Endodermal cell (in vitro differentiated cells): ENCODE results near the gene YWHAQ. TPM values are rescaled to one million over a fixed set of nuclear protein-coding genes. Genes with fewer than 3 reads are reported as not detected.

Experiments used
- DNase-seq: peaks from one replicate; pipeline ENCODE4 v3.0.0-alpha.2; 2017
- H3K27ac ChIP-seq: 2 replicates; pipeline ENCODE4 v1.5.1; 2013; ENCODE audit warnings: mild to moderate bottlenecking, low read depth, low read length, moderate library complexity
- H3K27me3 ChIP-seq: 2 replicates; pipeline ENCODE4 v1.6.1; 2013; ENCODE audit warnings: mild to moderate bottlenecking, low read length, moderate library complexity; ENCODE audit not compliant: insufficient read depth, control insufficient read depth, poor library complexity, severe bottlenecking
- H3K36me3 ChIP-seq: 2 replicates; pipeline ENCODE4 v1.7.0; 2013; ENCODE audit warnings: mild to moderate bottlenecking, low read length, moderate library complexity; ENCODE audit not compliant: control insufficient read depth, insufficient read depth
- H3K4me1 ChIP-seq: one replicate; pipeline ENCODE4 v1.7.0; 2013; ENCODE audit warnings: low read length; ENCODE audit not compliant: control insufficient read depth, insufficient read depth
- H3K4me3 ChIP-seq: 2 replicates; pipeline ENCODE4 v1.5.1; 2013; ENCODE audit warnings: mild to moderate bottlenecking, low read length, moderate library complexity
- H3K9ac ChIP-seq: 2 replicates; pipeline ENCODE4 v1.6.1; 2013; ENCODE audit warnings: mild to moderate bottlenecking, low read length, moderate library complexity; ENCODE audit not compliant: poor library complexity, severe bottlenecking; ENCODE audit errors: extremely low read depth
- H3K9me3 ChIP-seq: 2 replicates; pipeline ENCODE4 v1.6.1; 2013; ENCODE audit warnings: mild to moderate bottlenecking, low read length, moderate library complexity; ENCODE audit not compliant: control insufficient read depth
- H3K27ac Mint-ChIP-seq: 2 replicates; pipeline ENCODE4 v1.8.0; 2020; ENCODE audit warnings: mixed read lengths
- H3K27me3 Mint-ChIP-seq: 2 replicates; pipeline ENCODE4 v1.8.0; 2021; ENCODE audit warnings: mild to moderate bottlenecking, mixed read lengths; ENCODE audit not compliant: insufficient read depth
- H3K36me3 Mint-ChIP-seq: 2 replicates; pipeline ENCODE4 v1.8.0; 2020; ENCODE audit warnings: low read depth, mixed read lengths
- H3K4me1 Mint-ChIP-seq: 2 replicates; pipeline ENCODE4 v1.8.0; 2020; ENCODE audit warnings: mixed read lengths
- H3K4me3 Mint-ChIP-seq: 2 replicates; pipeline ENCODE4 v1.8.0; 2020; ENCODE audit warnings: mild to moderate bottlenecking, moderate library complexity, mixed read lengths
- H3K9me3 Mint-ChIP-seq: 2 replicates; pipeline ENCODE4 v1.8.0; 2020; ENCODE audit warnings: mild to moderate bottlenecking, mixed read lengths
- CTCF ChIP-seq: fragments of 200-600 bp; sonication (generic); conservative IDR thresholded peaks from 2 replicates; pipeline ENCODE4 v1.5.0; 2021; ENCODE audit warnings: antibody characterized with exemption, mild to moderate bottlenecking
- WGBS, 2 experiments: methylation state at CpG; one replicate each; pipeline versions ENCODE4 v1.1.5 to v1.1.7; 2013; ENCODE audit warnings: missing lambda C conversion rate in 2 of 2, mixed read lengths in 1 of 2; ENCODE audit not compliant: insufficient coverage in 1 of 2, insufficient read length in 1 of 2; 5-methylcytosine and 5-hydroxymethylcytosine counted together
- total RNA-seq, 2 donors: library from RNA; stranded (reverse); fragmentation: NEBNext Ultra II Directional in 1 of 2; extraction: Animal tissue kit (Norgen Biotek cat#: 25700) in 1 of 2; gene quantifications; 2 replicates in 1 of 2; 3 replicates in 1 of 2; pipeline ENCODE4 v1.2.1, GENCODE V29; 2021

Gene YWHAQ
- total RNA-seq, 2 donors from 2014 or later: 357 to 374 TPM

GRCh38 chr2:9560628-9561027 lies 70.2 kb downstream of the YWHAQ start:
- no peaks in the 10 kb centered on the region for H3K9me3 ChIP-seq
- TF ChIP-seq CTCF: no peak
- peaks cover 15% of the 10 kb centered on the region for H3K36me3 Mint-ChIP-seq
- H3K27ac Mint-ChIP-seq: no peak overlapping the region
- no peak overlapping the region for H3K4me3 ChIP-seq
- H3K4me3 Mint-ChIP-seq: no peak overlapping the region
- peaks cover 4% of the 10 kb centered on the region for H3K36me3 ChIP-seq
- H3K27me3 ChIP-seq: no peaks in the 10 kb centered on the region
- no peaks in the 10 kb centered on the region for H3K4me1 Mint-ChIP-seq
- WGBS, 2 experiments: 88% methylated on average over 2 of the region's 2 CpGs; no CpG with 5 or more reads in 1 of the 2 experiments
- no peak overlapping the region for H3K9ac ChIP-seq
- no peaks in the 10 kb centered on the region for H3K9me3 Mint-ChIP-seq
- H3K27me3 Mint-ChIP-seq: no peaks in the 10 kb centered on the region
- no peaks in the 10 kb centered on the region for H3K4me1 ChIP-seq
- no peak overlapping the region for H3K27ac ChIP-seq
- DNase-seq: no peak

GRCh38 chr2:9558948-9559381 lies 71.8 kb downstream of the YWHAQ start:
- H3K27ac ChIP-seq: no peak overlapping the region
- no peaks in the 10 kb centered on the region for H3K27me3 ChIP-seq
- no peaks in the 10 kb centered on the region for H3K9me3 Mint-ChIP-seq
- TF ChIP-seq CTCF: no peak
- H3K27me3 Mint-ChIP-seq: no peaks in the 10 kb centered on the region
- no peak overlapping the region for H3K4me3 Mint-ChIP-seq
- no peaks in the 10 kb centered on the region for H3K9me3 ChIP-seq
- peak overlapping the region; percentile 20 for H3K27ac Mint-ChIP-seq
- peaks cover 15% of the 10 kb centered on the region for H3K36me3 Mint-ChIP-seq
- H3K9ac ChIP-seq: no peak overlapping the region
- H3K4me1 ChIP-seq: peaks cover 5% of the 10 kb centered on the region
- DNase-seq: no peak
- H3K4me1 Mint-ChIP-seq: peaks cover 7% of the 10 kb centered on the region
- WGBS, 2 experiments: 94% methylated on average over 1 of the region's 1 CpG; no CpG with 5 or more reads in 1 of the 2 experiments
- no peak overlapping the region for H3K4me3 ChIP-seq
- H3K36me3 ChIP-seq: peaks cover 4% of the 10 kb centered on the region

GRCh38 chr2:9556121-9556743 lies 74.6 kb downstream of the YWHAQ start:
- Mint-ChIP-seq H3K27ac (peak overlapping the region; percentile 99), H3K36me3 (peaks cover 17% of the 10 kb centered on the region)

More at GRCh38 chr2:9556121-9556743, 74.6 kb downstream of the YWHAQ start:
- 0 to 1% methylated on average over 19 to 32 of the region's 32 CpGs for WGBS, 2 experiments
- H3K9ac ChIP-seq: peak overlapping the region; percentile 81
- Mint-ChIP-seq H3K27me3 (no peaks in the 10 kb centered on the region), H3K4me3 (peak overlapping the region; percentile 91), H3K9me3 (no peaks in the 10 kb centered on the region), H3K4me1 (peaks cover 17% of the 10 kb centered on the region)
- no peaks in the 10 kb centered on the region for H3K27me3 ChIP-seq
- no peaks in the 10 kb centered on the region for H3K9me3 ChIP-seq
- no peak for DNase-seq
- peaks cover 4% of the 10 kb centered on the region for H3K36me3 ChIP-seq
- H3K4me3 ChIP-seq: peak overlapping the region; percentile 95
- H3K27ac ChIP-seq: peak overlapping the region; percentile 99
- TF ChIP-seq CTCF: no peak
- H3K4me1 ChIP-seq: peaks cover 5% of the 10 kb centered on the region
